Measurements from ENCODE around the gene RPS19.

RPS19 gene

GRCh38 chr19:41915021-41915775 is 55.1 kb downstream of the RPS19 start:
- no peak for DNase-seq (ENCODE audit: low read depth)

- no peak for DNase-seq (ENCODE audit: low read depth)
Observed at GRCh38 chr19:41915776-41916414, 55.8 kb downstream of the RPS19 start.

GRCh38 chr19:41917676-41918075 is 57.6 kb downstream of the RPS19 start:
- DNase-seq (ENCODE audit: low read depth), result no peak

- DNase-seq (ENCODE audit: low read depth), result no peak
Observed at GRCh38 chr19:41918095-41918494, 58.0 kb downstream of the RPS19 start.

- no peak for DNase-seq (ENCODE audit: low read depth)
Observed at GRCh38 chr19:41918653-41919244, 58.7 kb downstream of the RPS19 start.

GRCh38 chr19:41919948-41920712 is 60.1 kb downstream of the RPS19 start:
- DNase-seq (ENCODE audit: low read depth), result no peak

- no peak for DNase-seq (ENCODE audit: low read depth)
Observed at GRCh38 chr19:41920882-41921576, 61.0 kb downstream of the RPS19 start.

- no peak for DNase-seq (ENCODE audit: low read depth)
Observed at GRCh38 chr19:41921577-41922576, 61.8 kb downstream of the RPS19 start.
